HG02840 (cell line): ENCODE measurements around the gene OTUD7B.
"Not testable (repeated sequence)": the region's sequence is repeated elsewhere in the genome, so short reads cannot be mapped to it uniquely, and the experiment has no call there.

Source experiments
- ATAC-seq: cut with Tn5 transposase; IDR thresholded peaks from one replicate; pipeline ENCODE4 v1.9.1; 2021; ENCODE audit warnings: mild to moderate bottlenecking, moderate library complexity, moderate number of reproducible peaks; ENCODE audit not compliant: unreplicated experiment, low FRiP score

Gene OTUD7B

DNA sequence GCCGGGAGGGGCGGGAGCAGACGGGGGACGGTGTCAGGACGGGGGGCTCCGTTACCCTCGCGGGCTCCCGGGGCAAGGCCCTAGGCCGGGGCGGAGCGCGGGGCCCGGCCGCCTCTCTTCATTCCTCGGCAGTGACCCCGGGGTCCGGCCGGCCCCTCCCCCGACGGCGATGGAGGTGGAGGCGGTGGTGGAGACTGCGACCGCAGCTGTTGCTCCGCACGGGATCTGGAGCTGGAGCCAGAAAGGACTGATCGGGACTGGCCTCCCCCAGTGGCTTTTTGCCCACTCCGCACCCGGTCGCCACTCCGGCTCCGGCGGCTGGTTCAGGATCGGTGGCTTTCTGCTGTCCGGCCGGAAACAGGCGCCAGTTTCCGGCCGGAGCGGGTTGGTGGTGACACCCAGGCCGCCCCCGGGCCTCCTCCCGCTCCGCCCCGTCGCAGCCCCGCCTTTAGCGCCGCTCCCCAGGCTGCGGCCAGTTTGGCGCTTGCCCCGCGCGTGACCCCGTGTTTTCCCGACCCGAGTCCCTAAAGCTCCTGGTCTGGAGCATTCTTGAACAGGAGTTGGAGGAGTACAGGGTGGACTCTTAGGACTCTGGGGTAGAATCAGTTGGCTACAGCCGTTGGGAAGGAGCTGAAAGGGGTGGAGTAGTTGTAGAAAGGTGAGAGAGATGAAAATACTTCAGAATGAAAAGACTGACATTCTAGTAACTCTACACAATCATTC lies at the start of gene OTUD7B:
Gene OTUD7B, minus strand, starts transcription at position 334 of the 723 bp plus-strand sequence. CDS start 33,216 bp downstream, outside the sequence.
- peak; percentile 88 for ATAC-seq

DNA sequence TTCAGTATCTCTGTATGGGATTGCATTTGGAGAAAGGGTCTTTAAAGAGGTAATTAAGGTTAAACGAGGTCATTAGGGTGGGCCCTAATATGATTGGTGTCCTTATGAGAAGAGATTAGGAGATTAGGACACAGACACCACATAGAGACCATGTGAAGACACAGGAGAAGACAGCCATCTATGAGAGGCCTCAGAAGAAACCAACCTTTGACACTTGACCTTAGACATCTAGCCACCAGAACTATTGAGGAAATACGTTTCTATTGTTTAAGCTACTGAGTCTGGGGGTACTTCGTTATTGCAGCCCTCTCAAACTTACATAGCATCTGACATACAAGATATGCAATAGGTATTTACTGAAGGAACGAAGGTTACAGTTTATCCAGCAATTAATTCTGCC lies 49.7 kb upstream of the OTUD7B start:
- ATAC-seq, result no peak

DNA sequence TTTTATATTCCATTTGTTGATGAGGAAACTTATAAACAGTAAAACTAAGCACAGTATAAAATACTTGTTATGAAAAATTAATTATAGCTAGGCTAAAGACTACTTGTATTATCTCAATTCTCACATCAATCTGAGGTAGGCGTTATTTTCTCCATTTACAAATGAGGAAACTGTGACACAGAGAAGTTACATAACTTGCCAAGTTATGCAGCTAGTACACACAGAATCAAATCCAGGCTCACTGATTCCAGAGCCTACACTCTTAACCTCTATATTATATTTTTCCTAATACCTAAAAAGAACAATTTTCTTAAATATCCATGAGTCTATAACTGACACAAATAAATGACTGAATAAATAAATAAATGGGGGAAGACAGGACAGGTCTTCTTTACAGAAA lies 45.9 kb upstream of the OTUD7B start:
- no peak for ATAC-seq

DNA sequence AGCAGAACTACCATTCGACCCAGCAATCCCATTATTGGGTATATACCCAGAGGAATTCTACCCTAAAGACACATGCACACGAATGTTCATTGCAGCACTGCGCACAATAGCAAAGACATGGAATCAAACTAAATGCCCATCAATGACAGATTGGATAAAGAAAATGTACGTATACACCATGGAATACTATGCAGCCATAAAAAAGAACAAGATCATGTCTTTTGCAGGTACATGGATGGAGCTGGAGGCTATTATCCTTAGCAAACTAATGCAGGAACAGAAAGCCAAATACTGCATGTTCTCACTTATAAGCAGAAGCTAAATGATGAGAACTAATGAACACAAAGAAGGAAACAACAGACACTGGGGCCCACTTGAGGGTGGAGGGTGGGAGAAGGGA lies 45.0 kb upstream of the OTUD7B start:
- not testable (repeated sequence) for ATAC-seq

DNA sequence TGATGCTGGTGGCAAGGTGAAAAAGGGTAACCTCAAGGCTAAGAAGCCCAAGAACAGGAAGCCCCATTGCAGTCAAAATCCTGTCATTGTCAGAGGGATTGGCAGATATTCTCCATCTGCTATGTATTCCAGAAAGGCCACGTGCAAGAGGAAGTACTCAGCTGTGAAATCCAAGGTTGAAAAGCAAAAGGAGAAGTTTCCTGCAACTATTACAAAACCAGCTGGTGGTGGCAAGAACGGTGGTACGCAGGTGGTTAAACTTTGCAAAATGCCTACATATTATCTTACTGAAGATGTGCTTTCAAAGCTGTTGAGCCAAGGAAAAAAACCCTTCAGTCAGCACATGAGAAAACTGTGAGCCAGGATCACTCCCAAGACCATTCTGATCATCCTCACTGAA lies 43.4 kb upstream of the OTUD7B start:
- ATAC-seq, result no peak

DNA sequence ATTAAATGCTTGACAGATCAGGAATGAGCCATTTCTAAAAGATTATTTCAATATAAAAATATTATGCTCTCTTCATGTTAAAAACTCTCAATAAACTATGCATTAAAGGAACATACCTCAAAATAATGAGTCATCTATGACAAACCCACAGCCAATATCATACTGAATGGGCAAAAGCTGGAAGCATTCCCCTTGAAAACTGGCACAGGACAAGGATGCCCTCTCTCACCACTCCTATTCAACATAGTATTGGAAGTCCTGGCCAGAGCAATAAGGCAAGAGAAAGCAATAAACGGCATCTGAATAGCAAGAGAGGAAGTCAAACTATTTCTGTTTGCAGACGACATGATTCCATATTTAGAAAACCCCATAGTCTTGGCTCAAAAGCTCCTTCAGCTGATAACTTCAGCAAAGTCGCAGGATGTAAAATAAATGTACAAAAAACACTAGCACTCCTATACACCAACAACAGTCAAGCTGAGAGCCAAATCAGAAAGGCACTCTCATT lies 41.4 kb upstream of the OTUD7B start:
- ATAC-seq, result not testable (repeated sequence)

DNA sequence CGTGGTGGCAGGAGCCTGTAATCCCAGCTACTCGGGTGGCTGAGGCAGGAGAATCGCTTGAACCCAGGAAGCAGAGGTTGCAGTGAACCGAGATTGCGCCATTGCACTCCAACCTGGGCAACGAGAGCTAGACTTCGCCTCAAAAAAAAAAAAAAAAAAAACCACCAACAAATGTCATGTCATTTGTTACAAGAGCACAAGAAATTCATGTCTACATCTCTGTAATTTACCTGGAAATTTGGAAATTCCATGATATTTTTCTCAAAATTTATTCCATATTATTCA lies 40.5 kb upstream of the OTUD7B start:
- ATAC-seq, result no peak

DNA sequence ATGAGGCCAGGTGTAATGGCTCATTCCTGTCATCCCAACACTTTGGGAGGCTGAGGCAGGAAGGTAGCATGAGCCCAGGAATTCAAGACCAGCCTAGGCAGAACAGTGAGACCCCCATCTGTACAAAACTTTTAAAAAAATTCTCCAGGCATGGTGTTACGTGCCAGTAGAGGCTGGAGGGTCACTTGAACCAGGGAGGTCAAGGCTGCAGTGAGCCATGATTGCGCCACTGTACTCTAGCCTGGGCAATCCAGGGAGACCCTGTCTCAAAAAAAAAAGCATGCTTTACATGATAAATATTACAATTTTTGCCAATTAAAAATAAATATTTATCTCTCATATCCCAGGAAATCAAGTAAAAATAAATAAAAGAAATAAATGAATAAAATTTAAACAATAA lies 39.4 kb upstream of the OTUD7B start:
- ATAC-seq, result no peak

DNA sequence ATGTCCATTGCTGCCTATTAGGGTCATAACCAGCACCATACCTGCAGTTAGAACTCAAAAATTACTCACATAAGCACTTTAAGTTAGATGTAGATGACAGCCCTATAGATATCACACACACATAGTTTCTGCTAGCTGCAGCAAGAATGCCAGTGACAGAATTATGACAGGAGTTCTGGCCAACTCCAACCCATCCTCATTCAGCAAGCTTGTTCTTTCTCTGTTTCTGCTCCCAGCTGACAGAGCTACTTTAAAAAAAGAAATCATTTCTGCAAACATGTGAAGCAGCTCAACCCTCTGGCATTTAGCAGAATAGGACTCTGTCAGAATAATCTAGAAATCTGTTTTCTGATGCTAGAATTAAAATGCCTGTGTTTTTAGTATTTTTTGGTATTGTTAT lies 23.8 kb upstream of the OTUD7B start:
- ATAC-seq, result no peak

DNA sequence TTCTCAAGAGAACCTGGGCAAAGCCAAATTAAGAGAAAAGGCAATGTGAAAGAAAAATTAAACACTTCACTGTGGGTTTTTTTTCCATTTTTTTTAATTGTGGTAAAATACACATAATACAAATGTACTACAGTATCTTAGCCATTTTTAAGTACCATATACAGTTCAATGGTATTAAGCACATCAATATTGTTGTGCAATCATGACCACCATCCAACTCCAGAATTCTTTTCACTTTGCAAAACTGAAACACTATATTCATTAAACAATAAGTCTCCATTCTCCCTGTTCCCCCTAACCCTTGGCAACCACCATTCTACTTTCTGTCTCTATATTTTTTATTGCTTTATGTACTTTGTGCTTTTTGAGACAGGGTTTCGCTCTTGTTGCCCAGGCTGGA lies 17.8 kb upstream of the OTUD7B start:
- no peak for ATAC-seq

DNA sequence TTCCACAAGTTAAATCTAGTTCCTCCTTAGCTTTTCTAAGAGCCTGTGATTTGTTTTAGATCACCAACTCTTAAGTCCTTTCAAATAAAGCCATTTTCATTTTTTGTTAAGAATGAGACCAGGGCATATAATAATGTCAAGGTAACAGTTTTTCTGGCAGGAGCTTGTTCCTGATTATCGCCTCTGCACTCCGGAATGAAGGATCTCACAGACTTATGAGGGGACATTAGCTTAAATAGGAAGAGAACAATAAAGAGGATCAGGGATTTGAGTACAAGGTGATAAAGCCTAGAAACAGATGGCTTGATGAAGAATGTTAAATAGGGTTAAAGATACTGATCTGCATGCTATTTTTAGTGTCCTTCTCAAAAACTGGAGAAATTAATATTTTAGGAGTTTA lies 13.6 kb upstream of the OTUD7B start:
- no peak for ATAC-seq

DNA sequence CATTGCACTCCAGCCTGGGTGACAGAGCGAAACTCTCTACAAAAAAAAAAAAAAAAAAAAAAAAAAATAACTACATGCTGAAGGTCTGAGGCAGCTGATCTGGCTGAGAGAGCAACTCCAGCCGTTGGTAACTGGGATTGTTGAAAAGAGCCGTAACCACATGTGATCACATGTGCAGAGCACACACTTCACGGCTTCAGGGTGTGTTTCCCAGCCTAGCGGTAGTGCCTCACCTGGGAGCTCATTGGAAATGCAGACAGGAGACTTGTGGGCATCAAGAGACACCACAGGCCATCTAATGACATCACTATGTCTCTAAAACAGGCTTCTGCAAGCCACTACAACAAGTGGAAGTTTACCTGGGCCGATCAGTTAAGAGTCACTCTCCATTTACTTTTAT lies 11.8 kb upstream of the OTUD7B start:
- ATAC-seq, result no peak

DNA sequence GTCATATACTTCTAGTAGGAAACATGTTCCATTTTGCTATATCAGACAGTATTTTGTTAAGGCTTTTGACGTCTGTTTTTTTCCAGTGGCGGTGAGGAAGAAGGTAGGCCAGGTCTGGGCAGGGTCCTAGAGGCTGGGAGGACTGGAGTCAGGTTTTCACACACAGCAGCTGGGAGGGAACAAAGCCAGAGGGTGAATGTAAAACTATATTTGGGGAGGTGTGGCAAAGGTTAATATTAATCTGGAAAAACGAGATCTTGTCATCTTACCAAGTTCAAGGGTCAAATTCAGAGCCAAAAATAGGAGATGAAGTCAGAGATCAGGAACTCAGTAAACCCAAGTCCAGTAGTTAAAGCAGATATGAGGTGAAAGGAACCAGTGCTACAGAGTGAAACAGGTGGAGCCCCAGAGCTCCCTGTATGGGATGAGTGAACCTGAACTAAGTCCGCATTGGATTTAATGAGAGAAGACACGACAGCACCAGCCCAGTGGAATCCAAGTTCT lies 10.7 kb upstream of the OTUD7B start:
- ATAC-seq, result no peak

DNA sequence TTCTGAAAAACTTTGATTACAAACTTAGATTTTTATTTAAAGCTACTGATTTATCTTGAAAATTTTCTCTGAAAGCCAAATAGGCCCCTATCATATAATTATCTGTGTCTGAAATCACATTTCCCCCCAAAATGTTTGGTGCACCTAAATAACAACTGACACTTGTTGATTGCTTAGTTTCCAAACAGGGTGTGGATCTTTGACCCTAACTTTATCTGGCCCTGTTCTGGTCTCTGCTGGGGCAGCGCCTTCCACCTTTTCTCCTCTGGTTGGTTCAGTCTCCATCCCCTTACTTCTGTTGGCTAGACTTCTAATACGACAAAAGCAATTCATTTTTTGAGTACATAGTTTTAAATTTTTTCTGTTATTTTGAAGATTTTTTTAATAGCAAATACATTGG lies 10.2 kb upstream of the OTUD7B start:
- ATAC-seq, result no peak

DNA sequence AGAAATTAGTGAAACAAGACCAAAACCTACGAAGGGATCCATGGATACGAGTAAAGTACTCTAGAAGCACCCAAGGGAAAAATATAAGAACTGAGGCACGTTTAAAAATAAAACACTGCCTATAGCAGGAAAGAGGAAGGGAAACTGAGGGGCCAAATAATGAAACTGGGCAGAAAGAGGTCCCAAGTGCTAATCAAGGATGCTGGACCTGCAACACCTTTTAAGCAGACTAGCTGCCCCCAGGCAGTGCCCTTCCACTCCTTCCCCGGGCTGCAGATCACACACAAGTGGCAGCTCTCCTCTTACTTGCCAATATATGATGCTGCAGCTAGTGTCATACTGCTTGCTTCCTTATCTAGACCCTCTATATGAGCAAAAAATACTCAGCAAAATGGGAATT lies 7.6 kb upstream of the OTUD7B start:
- ATAC-seq, result no peak

DNA sequence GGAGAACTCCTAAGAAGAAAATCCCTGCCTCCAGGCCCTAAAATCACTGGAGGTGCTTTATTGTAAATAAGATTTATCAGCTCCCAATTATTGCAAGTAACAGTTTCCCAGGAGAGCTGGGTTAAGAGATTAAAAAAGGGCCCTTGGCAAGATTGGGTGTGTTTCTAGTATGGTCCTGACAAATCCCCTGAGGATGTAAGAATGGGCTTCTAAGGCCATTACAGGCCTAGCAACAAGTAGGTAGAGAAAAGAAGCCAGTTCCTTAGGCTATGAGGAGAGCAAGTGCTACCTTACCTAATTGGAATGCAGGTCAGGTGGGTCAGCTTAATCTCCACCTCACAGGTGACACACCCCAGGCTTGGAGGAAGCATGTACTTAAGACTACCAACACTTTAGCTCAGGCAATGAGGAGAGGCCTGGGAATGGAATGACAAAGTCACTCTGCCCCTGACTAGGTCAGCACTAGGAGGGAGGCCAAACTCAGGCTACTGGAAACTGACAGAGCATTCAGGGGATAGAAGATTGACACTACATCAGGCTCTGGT lies 6.8 kb upstream of the OTUD7B start:
- ATAC-seq, result no peak

DNA sequence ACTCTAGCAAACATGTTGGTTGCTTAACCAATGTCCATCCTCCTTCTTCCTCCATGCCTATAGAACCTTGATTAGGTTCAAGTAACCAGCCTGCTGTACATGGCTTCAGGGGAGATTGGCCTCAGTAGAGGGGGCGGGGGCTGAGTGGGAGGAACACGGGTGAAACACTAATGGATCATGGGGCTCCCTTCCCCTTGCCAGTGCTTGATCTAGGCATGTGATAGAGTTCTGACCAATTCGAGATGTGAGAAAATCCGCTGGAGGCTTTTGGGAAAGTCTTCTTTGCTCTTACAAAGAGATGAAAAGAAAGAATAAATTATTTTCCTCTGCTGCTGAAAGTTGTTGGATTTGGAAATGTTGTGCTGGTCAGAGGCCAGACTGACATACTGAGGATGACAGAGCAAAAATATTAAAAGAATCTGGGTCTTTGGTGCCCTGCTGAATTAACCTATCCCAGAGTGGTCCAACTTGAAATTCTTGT lies 5.2 kb upstream of the OTUD7B start:
- ATAC-seq, result no peak

DNA sequence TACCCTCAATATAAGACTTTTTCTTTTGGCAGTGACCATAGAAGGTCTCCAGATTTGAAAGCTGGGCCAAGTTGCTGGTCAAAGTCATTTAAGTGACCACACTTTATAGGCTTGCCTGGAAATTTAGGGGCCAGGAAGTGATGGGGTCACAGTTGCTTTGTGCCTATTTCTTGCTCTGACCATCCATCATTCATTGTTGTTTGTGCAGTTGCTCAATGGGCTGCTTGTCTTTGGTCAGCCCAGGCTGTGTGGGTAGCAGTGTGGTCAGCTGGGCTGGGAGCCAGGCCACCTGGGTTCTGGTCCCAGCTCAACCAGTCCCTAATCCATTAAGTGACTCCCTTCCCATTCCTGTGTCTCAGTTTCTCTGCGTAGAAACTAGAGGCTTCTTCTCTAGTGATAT lies 2.1 kb upstream of the OTUD7B start:
- no peak for ATAC-seq

DNA sequence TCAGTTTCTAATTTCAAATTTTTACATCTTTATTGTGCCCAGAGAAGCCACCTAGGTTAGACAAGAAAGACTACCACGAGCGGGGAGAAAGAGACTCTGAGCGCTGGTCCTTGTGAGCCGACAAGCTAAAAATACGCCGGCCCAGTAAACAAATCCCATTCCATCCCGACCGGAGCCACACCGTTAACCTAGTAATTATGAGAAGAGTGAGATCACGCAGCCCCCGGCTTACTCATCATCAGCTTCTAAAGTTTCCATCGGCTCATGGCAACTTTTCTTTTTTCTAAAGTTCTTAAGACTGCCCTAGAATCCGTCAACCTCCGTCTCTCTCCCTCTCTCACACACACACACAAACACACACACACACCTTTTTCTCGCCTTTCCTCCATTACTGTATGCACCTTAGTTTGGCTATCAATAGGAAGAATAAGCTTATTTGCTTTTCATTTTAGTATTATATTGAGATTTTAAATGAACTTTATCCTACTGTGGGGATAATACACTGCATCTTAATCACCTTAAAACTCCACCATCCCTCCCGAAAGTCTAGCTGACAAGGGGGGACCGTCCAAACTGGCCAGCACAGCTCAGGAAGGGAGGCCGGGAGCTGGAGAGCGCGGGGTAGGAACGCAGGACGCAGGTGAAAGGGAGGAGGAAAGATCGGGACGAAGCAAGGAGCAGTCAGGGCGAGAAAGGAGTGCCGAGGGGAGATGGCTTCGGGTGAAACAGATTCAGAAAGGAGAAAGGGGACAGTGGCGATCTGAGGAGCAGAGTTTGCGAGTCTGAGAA lies 728 bp downstream of the OTUD7B start:
- peak; percentile 21 for ATAC-seq

DNA sequence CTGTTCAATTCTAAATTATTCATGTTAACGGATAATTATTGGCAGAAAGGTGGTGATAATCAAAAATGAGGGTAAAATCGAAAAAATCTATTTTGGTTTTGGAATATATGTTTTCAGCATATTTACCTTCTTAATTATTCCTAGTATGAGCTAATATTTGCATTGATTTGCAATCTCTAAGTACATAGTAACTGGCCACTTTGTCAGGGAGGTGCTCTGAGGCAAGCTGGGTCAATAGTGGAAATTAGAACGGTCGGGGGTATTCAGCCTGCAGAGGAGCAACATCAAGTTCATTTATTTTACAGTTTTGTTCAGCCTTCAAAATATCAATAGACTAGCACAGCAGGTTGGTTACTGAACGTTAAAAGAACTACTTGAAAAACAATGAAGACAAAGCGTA lies 1.8 kb downstream of the OTUD7B start:
- no peak for ATAC-seq

DNA sequence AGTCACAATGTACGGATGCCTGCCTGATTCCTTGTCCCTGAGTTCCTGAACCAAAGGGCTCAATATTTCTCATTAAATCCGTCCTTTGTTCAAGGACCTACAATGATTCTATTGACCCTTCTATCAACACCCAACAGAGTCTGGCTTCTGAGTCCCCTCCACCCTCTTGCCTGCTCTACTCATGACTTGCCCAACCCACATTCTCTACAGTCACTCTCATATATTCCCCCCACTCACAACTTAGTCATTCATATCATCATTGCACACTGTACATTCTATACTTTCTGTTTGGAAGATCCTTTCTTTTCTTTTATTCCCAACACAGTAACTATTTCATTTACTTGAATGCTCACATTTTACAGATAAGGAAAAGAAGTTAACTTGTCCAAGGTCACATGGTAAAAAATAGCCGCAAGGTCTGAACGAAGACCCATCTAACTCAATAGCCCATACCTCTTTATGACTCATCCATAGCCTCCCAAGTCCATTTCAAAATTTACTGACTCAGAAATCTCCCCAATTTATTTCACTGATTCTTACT lies 3.6 kb downstream of the OTUD7B start:
- ATAC-seq, result no peak
